ENCODE measurements around the gene APOBEC4. TPM values are rescaled to one million over a fixed set of nuclear protein-coding genes. Genes with fewer than 3 reads are reported as not detected.

The APOBEC4 gene
- total RNA-seq, 1 donor from 2014 or later = not detected

- Histone ChIP-seq H3K79me2 (ENCODE audit: low read depth) (peaks cover 37% of the 10 kb centered on the region), H3K4me3 (peak overlapping the region; percentile 80)
Measured at GRCh38 chr1:183636334-183636682, 16.8 kb downstream of the APOBEC4 start.

GRCh38 chr1:183635606-183636333 lies 17.3 kb downstream of the APOBEC4 start, which contains the start of gene ARPC5:
ARPC5 (minus strand) TSS chr1:183635783; CDS start chr1:183635659, 124 bp downstream.
- TF ChIP-seq EZH2 (IDR thresholded peaks at IDR 0.05) (no peak), CTCF (IDR thresholded peaks at IDR 0.05) (no peak), EZH2phosphoT487 (IDR thresholded peaks at IDR 0.05) (no peak)
- Histone ChIP-seq H4K20me1 (ENCODE audit: low read depth) (peaks cover 30% of the 10 kb centered on the region), H3K4me2 (peak within 1 kb of the TSS; percentile 94), H3K4me3 (peak within 1 kb of the TSS; percentile 80), H3K27me3 (peaks cover 19% of the 10 kb centered on the region), H3K36me3 (no peaks in the 10 kb centered on the region), H3K27ac (peak within 1 kb of the TSS; percentile 61), H3F3A (ENCODE audit: low read depth) (peaks cover 24% of the 10 kb centered on the region), H3K79me2 (ENCODE audit: low read depth) (peaks cover 37% of the 10 kb centered on the region), H3K9ac (peak within 1 kb of the TSS; percentile 45), H3K4me1 (peaks cover 28% of the 10 kb centered on the region), H3K9me3 (ENCODE audit: low read depth) (no peaks in the 10 kb centered on the region), H2AFZ (replicated peaks) (peak within 1 kb of the TSS; percentile 45)
- Mint-ChIP-seq H3K9me3 (no peaks in the 10 kb centered on the region), H3K27ac (peak within 1 kb of the TSS; percentile 99), H3K4me1 (peaks cover 42% of the 10 kb centered on the region), H3K36me3 (peaks cover 1% of the 10 kb centered on the region), H3K4me3 (peak within 1 kb of the TSS; percentile 100), H3K27me3 (ENCODE audit: insufficient read depth, low read depth) (peaks cover 8% of the 10 kb centered on the region)
- peak; percentile 96 for DNase-seq (ENCODE audit: low spot score)

More at GRCh38 chr1:183636334-183636682, 16.8 kb downstream of the APOBEC4 start:
- Mint-ChIP-seq H3K9me3 (no peaks in the 10 kb centered on the region), H3K27ac (peak overlapping the region; percentile 54), H3K4me3 (peak overlapping the region; percentile 100), H3K36me3 (no peaks in the 10 kb centered on the region), H3K4me1 (peaks cover 40% of the 10 kb centered on the region), H3K27me3 (ENCODE audit: insufficient read depth, low read depth) (peaks cover 8% of the 10 kb centered on the region)
- no peak overlapping the region for H3K9ac ChIP-seq
- H3K27me3 ChIP-seq = peaks cover 19% of the 10 kb centered on the region
- peaks cover 24% of the 10 kb centered on the region for H3F3A ChIP-seq (ENCODE audit: low read depth)
- no peaks in the 10 kb centered on the region for H3K9me3 ChIP-seq (ENCODE audit: low read depth)
- peaks cover 28% of the 10 kb centered on the region for H3K4me1 ChIP-seq
- no peak for DNase-seq (ENCODE audit: low spot score)
- H4K20me1 ChIP-seq (ENCODE audit: low read depth) = peaks cover 30% of the 10 kb centered on the region
- H3K4me2 ChIP-seq = peak overlapping the region; percentile 94
- TF ChIP-seq CTCF (IDR thresholded peaks at IDR 0.05) = no peak
- no peak for TF ChIP-seq EZH2 (IDR thresholded peaks at IDR 0.05)
- TF ChIP-seq EZH2phosphoT487 (IDR thresholded peaks at IDR 0.05) = no peak
- H3K36me3 ChIP-seq = no peaks in the 10 kb centered on the region
- H3K27ac ChIP-seq = no peak overlapping the region
- H2AFZ ChIP-seq (replicated peaks) = peak overlapping the region; percentile 11

GRCh38 chr1:183635099-183635605 lies 18.0 kb downstream of the APOBEC4 start:
- H2AFZ ChIP-seq (replicated peaks) = peak overlapping the region; percentile 45
- peaks cover 37% of the 10 kb centered on the region for H3K79me2 ChIP-seq (ENCODE audit: low read depth)
- H3K27me3 ChIP-seq = peaks cover 19% of the 10 kb centered on the region
- H3K9ac ChIP-seq = peak overlapping the region; percentile 45
- TF ChIP-seq EZH2 (IDR thresholded peaks at IDR 0.05) (no peak), EZH2phosphoT487 (IDR thresholded peaks at IDR 0.05) (no peak), CTCF (IDR thresholded peaks at IDR 0.05) (peak; percentile 10)
- peak overlapping the region; percentile 80 for H3K4me3 ChIP-seq
- H3K9me3 Mint-ChIP-seq = no peaks in the 10 kb centered on the region
- peak overlapping the region; percentile 99 for H3K27ac Mint-ChIP-seq
- H3K4me1 ChIP-seq = peaks cover 28% of the 10 kb centered on the region
- DNase-seq (ENCODE audit: low spot score) = no peak
- H3K27me3 Mint-ChIP-seq (ENCODE audit: insufficient read depth, low read depth) = peaks cover 8% of the 10 kb centered on the region
- H3K36me3 ChIP-seq = peaks cover 4% of the 10 kb centered on the region
- H3K4me3 Mint-ChIP-seq = peak overlapping the region; percentile 100
- H3K9me3 ChIP-seq (ENCODE audit: low read depth) = no peaks in the 10 kb centered on the region
- H3K4me1 Mint-ChIP-seq = peaks cover 45% of the 10 kb centered on the region
- peak overlapping the region; percentile 61 for H3K27ac ChIP-seq
- H4K20me1 ChIP-seq (ENCODE audit: low read depth) = peaks cover 30% of the 10 kb centered on the region
- peak overlapping the region; percentile 94 for H3K4me2 ChIP-seq
- H3K36me3 Mint-ChIP-seq = peaks cover 1% of the 10 kb centered on the region
- peaks cover 24% of the 10 kb centered on the region for H3F3A ChIP-seq (ENCODE audit: low read depth)

Measured in neural progenitor cell (in vitro differentiated cells).